Kidney epithelial cell (primary cell): Measurements from ENCODE around the gene VDAC1. TPM values are rescaled to one million over a fixed set of nuclear protein-coding genes. Genes with fewer than 3 reads are reported as not detected.

Experiments used
- DNase-seq: peaks from one replicate; pipeline ENCODE4 v3.0.0-alpha.2; 2010; ENCODE audit warnings: low read depth
- H3K27me3 ChIP-seq: 2 replicates; pipeline ENCODE4 v1.6.0; 2011; ENCODE audit warnings: low read length; ENCODE audit not compliant: control insufficient read depth, insufficient read depth
- H3K36me3 ChIP-seq: 2 replicates; pipeline ENCODE4 v1.5.1; 2011; ENCODE audit warnings: low read length; ENCODE audit not compliant: control insufficient read depth, insufficient read depth
- H3K4me3 ChIP-seq: 2 replicates; pipeline ENCODE4 v1.5.1; 2011; ENCODE audit warnings: low read depth, mild to moderate bottlenecking, control low read depth, low read length
- CTCF ChIP-seq: IDR thresholded peaks from 2 replicates; pipeline ENCODE4 v1.5.1; 2011; ENCODE audit warnings: mild to moderate bottlenecking, moderate library complexity, low read length, control low read depth, inconsistent platforms; ENCODE audit not compliant: insufficient read depth, poor library complexity, severe bottlenecking
- total RNA-seq: library from RNA; depleted of rRNA; stranded (reverse); fragments of >200 nt; gene quantifications from 2 replicates; pipeline ENCODE4 v1.2.3, GENCODE V29; 2015

The VDAC1 gene
- total RNA-seq, 1 donor from 2014 or later, result 238 TPM

GRCh38 chr5:134047687-134048056 is 42.9 kb upstream of the VDAC1 start:
- TF ChIP-seq CTCF, result no peak
- H3K27me3 ChIP-seq, result no peaks in the 10 kb centered on the region
- no peak overlapping the region for H3K4me3 ChIP-seq
- no peak for DNase-seq
- no peaks in the 10 kb centered on the region for H3K36me3 ChIP-seq

DNA sequence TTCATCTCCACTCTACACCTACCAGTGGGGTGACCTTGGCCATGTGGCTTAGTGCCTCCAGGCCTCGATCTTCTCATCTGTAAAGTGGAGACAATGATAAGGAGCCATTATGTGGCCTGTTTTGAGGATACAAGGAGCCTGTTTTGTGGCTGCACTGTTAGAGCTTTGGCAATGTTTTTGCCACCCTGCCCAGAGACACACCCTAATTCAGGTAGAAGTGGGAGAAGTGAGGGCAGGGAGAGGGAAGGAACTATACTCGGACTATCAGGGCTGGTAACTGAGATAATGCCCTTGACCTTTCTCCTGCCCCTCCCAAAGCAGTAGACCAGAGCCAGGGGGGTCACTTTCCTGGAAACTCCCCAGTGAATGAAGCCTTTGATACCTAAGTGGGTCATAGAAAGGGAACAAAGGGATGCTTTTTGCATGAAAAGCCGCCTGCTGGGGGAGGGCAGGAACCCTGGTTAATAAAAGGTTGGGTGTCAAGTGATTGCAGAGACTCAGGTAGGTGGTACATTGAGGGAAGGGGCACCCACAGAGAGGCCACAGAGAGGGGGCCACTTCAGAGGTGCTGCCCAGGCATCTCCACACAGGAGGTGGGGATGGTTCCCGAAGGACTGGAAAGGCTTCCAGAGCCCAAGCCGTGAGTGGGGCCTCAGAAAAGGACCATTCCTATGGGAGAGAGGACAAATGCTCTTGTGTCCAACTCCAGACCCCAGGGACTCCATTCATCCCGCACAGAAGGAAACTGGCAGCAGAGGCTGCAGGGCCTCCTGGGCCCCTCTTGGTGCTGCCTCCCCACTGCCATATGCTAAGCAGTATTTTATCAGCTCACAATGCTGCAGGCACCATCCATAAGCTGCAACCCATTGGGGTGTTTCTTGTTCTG is 42.3 kb upstream of the VDAC1 start:
- no peak for TF ChIP-seq CTCF
- H3K27me3 ChIP-seq, result no peaks in the 10 kb centered on the region
- no peak for DNase-seq

GRCh38 chr5:134046330-134046729 is 41.6 kb upstream of the VDAC1 start:
- no peak overlapping the region for H3K4me3 ChIP-seq
- no peak for TF ChIP-seq CTCF
- DNase-seq, result no peak
- H3K36me3 ChIP-seq, result no peaks in the 10 kb centered on the region
- no peaks in the 10 kb centered on the region for H3K27me3 ChIP-seq

More for the DNA sequence above, 42.3 kb upstream of the VDAC1 start:
- no peak overlapping the region for H3K4me3 ChIP-seq
- H3K36me3 ChIP-seq, result no peaks in the 10 kb centered on the region

GRCh38 chr5:134043793-134044792 is 39.3 kb upstream of the VDAC1 start:
- H3K4me3 ChIP-seq, result no peak overlapping the region
- no peak for TF ChIP-seq CTCF
- no peak for DNase-seq
- H3K36me3 ChIP-seq, result no peaks in the 10 kb centered on the region
- H3K27me3 ChIP-seq, result no peaks in the 10 kb centered on the region

DNA sequence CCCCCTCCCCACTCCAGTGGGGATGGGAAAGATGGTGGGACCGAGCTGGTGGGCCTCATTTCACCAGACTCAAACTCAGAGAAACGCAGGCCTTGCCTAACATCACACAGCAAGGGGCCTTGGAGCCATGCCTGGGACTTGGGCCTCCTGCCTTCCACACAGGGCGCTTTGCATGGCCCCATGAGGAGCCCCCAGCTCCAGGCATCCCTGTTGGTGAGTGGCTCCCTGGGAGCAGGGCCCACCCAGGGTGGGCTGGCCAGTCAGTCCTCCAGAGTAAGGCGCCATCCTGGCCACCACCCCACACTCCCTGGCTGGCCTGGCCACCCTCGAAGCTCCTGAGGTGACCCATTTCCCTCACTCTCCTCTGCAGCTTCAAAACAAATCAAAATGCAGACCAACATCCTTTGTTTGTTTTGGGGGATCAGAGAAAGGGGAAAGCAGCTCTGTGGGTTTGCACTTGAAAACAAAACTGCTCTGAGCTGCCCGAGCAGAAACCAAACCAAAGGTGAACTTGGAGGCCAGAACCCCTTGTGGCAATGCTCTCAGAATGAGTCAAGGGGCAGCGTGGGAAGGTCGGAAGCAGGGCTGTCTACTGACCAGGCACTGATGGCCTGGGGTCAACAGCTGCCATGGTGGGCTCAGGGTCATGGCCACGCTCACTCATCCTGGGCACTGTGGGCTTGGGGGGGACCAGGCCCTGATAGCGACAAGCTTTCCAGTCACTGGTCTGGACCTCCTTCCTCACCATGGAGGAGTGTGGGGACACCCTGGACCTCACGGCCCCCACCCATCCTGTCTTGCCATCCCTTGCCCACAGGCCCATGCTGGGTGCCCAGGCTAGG is 37.0 kb upstream of the VDAC1 start:
- H3K4me3 ChIP-seq, result no peak overlapping the region
- TF ChIP-seq CTCF, result no peak
- H3K27me3 ChIP-seq, result no peaks in the 10 kb centered on the region
- H3K36me3 ChIP-seq, result no peaks in the 10 kb centered on the region
- DNase-seq, result no peak
